Measurements from ENCODE around the gene BBS9. TPM values are rescaled to one million over a fixed set of nuclear protein-coding genes. Genes with fewer than 3 reads are reported as not detected.
"Not testable (repeated sequence)": the region's sequence is repeated elsewhere in the genome, so short reads cannot be mapped to it uniquely, and the experiment has no call there.

The BBS9 gene
- total RNA-seq, 1 experiment from 2014 or later, result 26.4 TPM

- Histone ChIP-seq H3K27ac (ENCODE audit: insufficient read length, low read depth, low read length) (no peak overlapping the region), H2BK20ac (ENCODE audit: low read depth, low read length, poor library complexity, severe bottlenecking) (no peak overlapping the region), H3K23me2 (ENCODE audit: insufficient read length, low read depth, low read length, poor library complexity, severe bottlenecking) (no peaks in the 10 kb centered on the region), H3K79me2 (ENCODE audit: insufficient read depth, low read length) (no peaks in the 10 kb centered on the region), H3K14ac (ENCODE audit: insufficient read depth, low read length) (no peak overlapping the region), H3K27me3 (ENCODE audit: insufficient read depth, low read length) (no peaks in the 10 kb centered on the region), H4K8ac (replicated peaks; ENCODE audit: insufficient read length, low read depth, low read length) (no peak overlapping the region), H2BK15ac (ENCODE audit: low read depth, low read length) (no peak overlapping the region), H2AFZ (ENCODE audit: low read length) (no peak overlapping the region), H4K91ac (ENCODE audit: insufficient read length, low read depth, low read length) (no peak overlapping the region), H3K9ac (ENCODE audit: extremely low read depth, insufficient read length, low read length) (no peak overlapping the region), H4K5ac (ENCODE audit: insufficient read length, low read depth, low read length) (no peak overlapping the region), H3T11ph (ENCODE audit: low read length) (no peak overlapping the region), H3K56ac (ENCODE audit: insufficient read length, low read depth, low read length) (no peak overlapping the region), H2AK5ac (ENCODE audit: insufficient read length, low read length) (no peak overlapping the region), H2BK120ac (ENCODE audit: low read depth, low read length, poor library complexity, severe bottlenecking) (no peak overlapping the region), H3K4me1 (ENCODE audit: insufficient read depth, low read length) (no peaks in the 10 kb centered on the region), H3K23ac (ENCODE audit: insufficient read length, low read depth, low read length) (no peak overlapping the region), H3K4ac (ENCODE audit: low read depth, low read length) (no peak overlapping the region), H3K9me3 (ENCODE audit: control insufficient read depth, low read depth, low read length) (no peaks in the 10 kb centered on the region), H3K4me2 (ENCODE audit: insufficient read depth, insufficient read length, low read length) (no peak overlapping the region), H4K20me1 (ENCODE audit: control insufficient read depth, insufficient read depth, insufficient read length) (no peaks in the 10 kb centered on the region), H3K18ac (ENCODE audit: insufficient read length, low read depth, low read length) (no peak overlapping the region), H3K79me1 (ENCODE audit: insufficient read depth, low read depth, low read length, poor library complexity, severe bottlenecking) (no peaks in the 10 kb centered on the region), H2BK5ac (ENCODE audit: insufficient read length, low read length) (no peak overlapping the region), H2BK12ac (ENCODE audit: insufficient read length, low read depth, low read length) (no peak overlapping the region)
- Mint-ChIP-seq H3K4me3 (no peak overlapping the region), H3K36me3 (ENCODE audit: insufficient read depth in 1 of 3, low read depth in 3 of 3) (peaks cover 11 to 52% (median 35%) of the 10 kb centered on the region in 3 experiments; a peak in 6 of 7 replicates), H3K4me1 (peaks cover 0 to 3% of the 10 kb centered on the region in 2 experiments; a peak in 1 of 4 replicates), H3K9me3 (peaks cover 45 to 53% of the 10 kb centered on the region in 2 experiments), H3K27me3 (ENCODE audit: low read depth) (no peaks in the 10 kb centered on the region), H3K27ac (no peak overlapping the region)
- TF ChIP-seq CTCF (conservative IDR thresholded peaks at IDR 0.05), result no peak
- DNase-seq, result no peak
Observed at GRCh38 chr7:33300742-33301141, 171.4 kb downstream of the BBS9 start.

GRCh38 chr7:33303978-33304557 lies 174.7 kb downstream of the BBS9 start:
- DNase-seq; H3K4ac ChIP-seq (ENCODE audit: low read depth, low read length); H3K9me3 ChIP-seq (ENCODE audit: control insufficient read depth, low read depth, low read length); H2BK120ac ChIP-seq (ENCODE audit: low read depth, low read length, poor library complexity, severe bottlenecking); H4K20me1 ChIP-seq (ENCODE audit: control insufficient read depth, insufficient read depth, insufficient read length); H3K18ac ChIP-seq (ENCODE audit: insufficient read length, low read depth, low read length); H2BK15ac ChIP-seq (ENCODE audit: low read depth, low read length); H3K27me3 ChIP-seq (ENCODE audit: insufficient read depth, low read length); H3K27ac Mint-ChIP-seq; H3K4me1 Mint-ChIP-seq; H2AFZ ChIP-seq (ENCODE audit: low read length); H3K4me1 ChIP-seq (ENCODE audit: insufficient read depth, low read length); H3K14ac ChIP-seq (ENCODE audit: insufficient read depth, low read length); H3T11ph ChIP-seq (ENCODE audit: low read length); H3K27me3 Mint-ChIP-seq (ENCODE audit: low read depth); H2BK20ac ChIP-seq (ENCODE audit: low read depth, low read length, poor library complexity, severe bottlenecking); H3K4me2 ChIP-seq (ENCODE audit: insufficient read depth, insufficient read length, low read length); H2BK5ac ChIP-seq (ENCODE audit: insufficient read length, low read length); H4K5ac ChIP-seq (ENCODE audit: insufficient read length, low read depth, low read length); H2AK5ac ChIP-seq (ENCODE audit: insufficient read length, low read length); H4K91ac ChIP-seq (ENCODE audit: insufficient read length, low read depth, low read length); H3K23me2 ChIP-seq (ENCODE audit: insufficient read length, low read depth, low read length, poor library complexity, severe bottlenecking); H3K79me1 ChIP-seq (ENCODE audit: insufficient read depth, low read depth, low read length, poor library complexity, severe bottlenecking); H3K9ac ChIP-seq (ENCODE audit: extremely low read depth, insufficient read length, low read length); H3K4me3 Mint-ChIP-seq; H3K27ac ChIP-seq (ENCODE audit: insufficient read length, low read depth, low read length); H3K23ac ChIP-seq (ENCODE audit: insufficient read length, low read depth, low read length); H3K79me2 ChIP-seq (ENCODE audit: insufficient read depth, low read length); H3K56ac ChIP-seq (ENCODE audit: insufficient read length, low read depth, low read length); H4K8ac ChIP-seq (replicated peaks; ENCODE audit: insufficient read length, low read depth, low read length); H2BK12ac ChIP-seq (ENCODE audit: insufficient read length, low read depth, low read length): not testable (repeated sequence)
- Mint-ChIP-seq H3K36me3 (ENCODE audit: insufficient read depth in 1 of 3, low read depth in 3 of 3) (peaks cover 11 to 52% (median 35%) of the 10 kb centered on the region in 3 experiments; a peak in 6 of 7 replicates), H3K9me3 (peaks cover 45 to 56% of the 10 kb centered on the region in 2 experiments)
- no CpG with 5 or more reads among the region's 33 CpGs for WGBS (ENCODE audit: extremely low coverage, insufficient read length, low lambda C conversion rate)
